K562 (cell line): Measurements from ENCODE around the gene CERS2. TPM values are rescaled to one million over a fixed set of nuclear protein-coding genes. Genes with fewer than 3 reads are reported as not detected.
A peak's percentile ranks its signal among the peaks of the same experiment; 100 is the strongest.

Experiments used
- ATAC-seq: fragments of 200-7000 bp; cut with Tn5 transposase; 3 replicates; pipeline ENCODE4 v1.9.1; 2020; ENCODE audit warnings: moderate library complexity
- BruUV-seq: library from RNA; stranded (reverse); fragments of 400-500 nt; replicated peaks from 2 replicates; lab custom pipeline; 2021; lab: Mats Ljungman, UMichigan
- CTCF ChIA-PET: fragments of 300-600 bp; formaldehyde crosslinking; extraction: SDS; loops from one replicate; lab custom pipeline; 2021; ENCODE audit warnings: low intra/inter-chr PET ratio; lab: Yijun Ruan, JAX
- POLR2A ChIA-PET: fragments of 300-600, 350-650 bp; sonication (Branson Sonifier 250); formaldehyde crosslinking; extraction: SDS; loops from one replicate; lab custom pipeline; 2021; ENCODE audit warnings: antibody characterized with exemption, inconsistent platforms; lab: Yijun Ruan, JAX
- DNase-seq, 4 experiments: peaks; one replicate each; pipeline versions ENCODE4 v3.0.0 to v3.0.0-alpha.2; 2011 to 2018; ENCODE audit warnings: low spot score in 3 of 4, mixed read lengths in 3 of 4; ENCODE audit errors: extremely low read depth in 1 of 4
- FAIRE-seq: peaks from 2 replicates; lab custom pipeline; 2011; peaks lifted over from hg19 to GRCh38; lab: Jason Lieb, UNC
- H2AFZ ChIP-seq: 2 replicates; pipeline ENCODE4 v1.6.0; 2011; ENCODE audit warnings: low read depth, low read length, control low read depth, inconsistent platforms
- H3K27ac ChIP-seq: fragments of 200-600 bp; 3 replicates; pipeline ENCODE4 v1.8.0; 2011; ENCODE audit warnings: low read depth, mild to moderate bottlenecking, control low read depth, inconsistent platforms, low read length, moderate library complexity, mixed read lengths; ENCODE audit errors: extremely low read depth
- H3K27me3 ChIP-seq, 2 experiments: fragments of 300-600 bp in 1 of 2; 2 replicates in 1 of 2; 3 replicates in 1 of 2; pipeline versions ENCODE4 v1.6.0 to v1.8.0; 2011; ENCODE audit warnings: inconsistent platforms in 2 of 2, low read length in 2 of 2, mild to moderate bottlenecking in 1 of 2, mixed read lengths in 1 of 2, moderate library complexity in 1 of 2; ENCODE audit not compliant: control insufficient read depth in 2 of 2, insufficient read depth in 2 of 2
- H3K36me3 ChIP-seq: fragments of 300-600 bp; 3 replicates; pipeline ENCODE4 v1.8.0; 2011; ENCODE audit warnings: mild to moderate bottlenecking, low read length, inconsistent platforms; ENCODE audit not compliant: control insufficient read depth, insufficient read depth
- H3K4me1 ChIP-seq, 2 experiments: fragments of 200-600 bp in 1 of 2; replicated peaks in 1 of 2; 2 replicates in 1 of 2; 3 replicates in 1 of 2; pipeline versions ENCODE4 v1.5.1 to v1.8.0; 2011; ENCODE audit warnings: inconsistent platforms in 2 of 2, low read length in 2 of 2, mild to moderate bottlenecking in 1 of 2, mixed read lengths in 1 of 2, moderate library complexity in 1 of 2; ENCODE audit not compliant: control insufficient read depth in 2 of 2, insufficient read depth in 2 of 2
- H3K4me2 ChIP-seq: 2 replicates; pipeline ENCODE4 v1.6.1; 2011; ENCODE audit warnings: low read length, control low read depth, inconsistent platforms, mixed read lengths; ENCODE audit not compliant: insufficient read depth
- H3K4me3 ChIP-seq: fragments of 200-600 bp; sonication (generic), shearing (Covaris generic); 2 replicates; pipeline ENCODE4 v1.5.1; 2016; ENCODE audit warnings: control low read depth, inconsistent platforms
- H3K79me2 ChIP-seq: fragments of 200-600 bp; 3 replicates; pipeline ENCODE4 v1.8.0; 2011; ENCODE audit warnings: low read length, inconsistent platforms; ENCODE audit not compliant: control insufficient read depth, insufficient read depth
- H3K9ac ChIP-seq, 2 experiments: 2 replicates each; pipeline versions ENCODE4 v1.6.0 to v1.6.1; 2011; ENCODE audit warnings: low read depth in 2 of 2, low read length in 2 of 2, control low read depth in 1 of 2, inconsistent platforms in 1 of 2, mild to moderate bottlenecking in 1 of 2, mixed read lengths in 1 of 2; ENCODE audit not compliant: insufficient read depth in 1 of 2
- H3K9me1 ChIP-seq: one replicate; pipeline ENCODE4 v1.6.0; 2011; ENCODE audit warnings: inconsistent platforms, mild to moderate bottlenecking, low read length, moderate library complexity; ENCODE audit not compliant: control insufficient read depth, insufficient read depth
- H3K9me3 ChIP-seq: replicated peaks from 2 replicates; pipeline ENCODE4 v1.5.1; 2011; ENCODE audit warnings: low read depth, low read length, inconsistent platforms; ENCODE audit not compliant: control insufficient read depth, insufficient read depth
- H4K20me1 ChIP-seq: replicated peaks from 2 replicates; pipeline ENCODE4 v1.6.1; 2011; ENCODE audit warnings: low read length, inconsistent platforms, mixed read lengths; ENCODE audit not compliant: control insufficient read depth, insufficient read depth
- ATF7 ChIP-seq: fragments of 450-650 bp; IDR thresholded peaks from 2 replicates; pipeline ENCODE4 v1.7.1; 2014; ENCODE audit warnings: mild to moderate bottlenecking, moderate library complexity
- CBFB ChIP-seq: sonication (generic); formaldehyde crosslinking; IDR thresholded peaks from 2 replicates; pipeline ENCODE4 v1.4.0; 2020; ENCODE audit warnings: mild to moderate bottlenecking, missing genetic modification reagents
- CCAR2 ChIP-seq: fragments of 200-400 bp; formaldehyde crosslinking; IDR thresholded peaks from 2 replicates; pipeline ENCODE4 v1.6.1; 2017; ENCODE audit warnings: mild to moderate bottlenecking, low read depth, low read length
- FOSL1 ChIP-seq: fragments of 200-800 bp; sonication (Bioruptor generic); conservative IDR thresholded peaks from 2 replicates; pipeline ENCODE4 v1.6.1; 2016; ENCODE audit warnings: missing genetic modification characterization, missing compliant biosample characterization
- KDM1A ChIP-seq, 2 experiments: fragments of 450-650 bp; IDR thresholded peaks; 2 replicates each; pipeline ENCODE4 v1.6.1; 2016; ENCODE audit warnings: mild to moderate bottlenecking in 2 of 2
- KDM5B ChIP-seq: fragments of 200-600 bp; sonication (generic); IDR thresholded peaks from 2 replicates; pipeline ENCODE4 v1.6.1; 2012; ENCODE audit warnings: low read depth, mild to moderate bottlenecking, moderate library complexity, low read length, control low read depth, inconsistent platforms; ENCODE audit not compliant: insufficient replicate concordance
- PCBP2 ChIP-seq: fragments of 200-400 bp; formaldehyde crosslinking; IDR thresholded peaks from 2 replicates; pipeline ENCODE4 v1.6.1; 2018; ENCODE audit warnings: low read length, low read depth, mild to moderate bottlenecking, moderate library complexity; ENCODE audit not compliant: poor library complexity, severe bottlenecking
- SMAD4 ChIP-seq: fragments of 250-450 bp; sonication (Bioruptor Pico); conservative IDR thresholded peaks from 2 replicates; pipeline ENCODE4 v1.8.0; 2021; ENCODE audit warnings: inconsistent platforms, mild to moderate bottlenecking, moderate library complexity
- ZNF134 ChIP-seq: fragments of 250-450 bp; sonication (Bioruptor Pico); conservative IDR thresholded peaks from 2 replicates; pipeline ENCODE4 v1.4.0; 2020
- ZNF445 ChIP-seq: fragments of 250-450 bp; sonication (Bioruptor Pico); IDR thresholded peaks from 2 replicates; pipeline ENCODE4 v1.4.0; 2020; ENCODE audit warnings: low read depth, mild to moderate bottlenecking, moderate library complexity
- ZNF785 ChIP-seq: fragments of 250-450 bp; sonication (Bioruptor Pico); IDR thresholded peaks from 2 replicates; pipeline ENCODE4 v1.4.0; 2020; ENCODE audit warnings: mild to moderate bottlenecking
- WGBS: fragments of 100-300 bp; shearing (Covaris generic); methylation state at CpG from one replicate; pipeline ENCODE4 v1.1.6; 2016; ENCODE audit warnings: low coverage, mixed read lengths; ENCODE audit not compliant: insufficient coverage; ENCODE audit errors: missing lambda C conversion rate; 5-methylcytosine and 5-hydroxymethylcytosine counted together
- in situ Hi-C: fragments of 300-500 bp; cut with MboI; formaldehyde crosslinking; loops from 4 replicates; pipeline ENCODE4 v1.15.0; 2018; ENCODE audit warnings: inconsistent platforms, mixed read lengths
- intact Hi-C: fragments of 100-400 bp; cut with micrococcal nuclease; formaldehyde crosslinking; loops from 2 replicates; pipeline ENCODE4 v1.14.2; 2022
- polyA plus RNA-seq, 8 experiments: library from polyadenylated mRNA; depleted of rRNA in 4 of 8; stranded (reverse) in 5 of 8; unstranded in 3 of 8; fragments of >200 nt; fragmentation: Nextera tagmentation in 2 of 8; fragmentation: Illumina TruSeq in 1 of 8; extraction: Ambion mirVana in 2 of 8; extraction: Trizol in 1 of 8; gene quantifications; 2 replicates each; pipeline versions ENCODE4 v1.2.1 to v1.2.3, GENCODE V29; 2011 to 2014; ENCODE audit warnings: inconsistent platforms in 1 of 8, missing spikeins in 1 of 8
- total RNA-seq, 7 experiments: library from RNA; depleted of rRNA in 6 of 7; stranded (reverse); fragments of >200 nt in 6 of 7; fragmentation: Illumina TruSeq in 2 of 7; extraction: Trizol in 2 of 7; gene quantifications; 2 replicates each; pipeline versions ENCODE4 v1.2.1 to v1.2.3, GENCODE V29; 2011 to 2021; ENCODE audit warnings: low replicate concordance in 1 of 7
- TF ChIP-seq, protein P1 (sequence below), 2 experiments: IDR thresholded peaks; 2 replicates each; pipeline ENCODE4 v1.6.1; 2011; ENCODE audit warnings: borderline replicate concordance in 1 of 2, control low read depth in 1 of 2, low read depth in 1 of 2, low read length in 1 of 2, mild to moderate bottlenecking in 1 of 2, mixed read lengths in 1 of 2, moderate library complexity in 1 of 2; ENCODE audit not compliant: insufficient read depth in 1 of 2, insufficient read length in 1 of 2, poor library complexity in 1 of 2, severe bottlenecking in 1 of 2; ENCODE audit errors: extremely low read depth in 1 of 2
- TF ChIP-seq, protein P2 (sequence below): fragments of 250-450 bp; sonication (Bioruptor Pico); IDR thresholded peaks from 2 replicates; pipeline ENCODE4 v1.5.0; 2021
- TF ChIP-seq, protein P3 (sequence below): IDR thresholded peaks from 2 replicates; pipeline ENCODE4 v1.6.1; 2011; ENCODE audit warnings: borderline replicate concordance, low read depth, mild to moderate bottlenecking, moderate library complexity, low read length; ENCODE audit not compliant: insufficient read depth, poor library complexity, severe bottlenecking
- TF ChIP-seq, protein P4 (sequence below): sonication (generic); formaldehyde crosslinking; IDR thresholded peaks from 2 replicates; pipeline ENCODE4 v1.8.0; 2022; ENCODE audit warnings: mild to moderate bottlenecking, missing genetic modification reagents

Gene CERS2
- total and polyA plus RNA-seq, 9 of the 15 experiments (the other 6 are each of a cell fraction or from before 2014, with no cell fraction given) = 23.4 to 295 (median 132) TPM

DNA sequence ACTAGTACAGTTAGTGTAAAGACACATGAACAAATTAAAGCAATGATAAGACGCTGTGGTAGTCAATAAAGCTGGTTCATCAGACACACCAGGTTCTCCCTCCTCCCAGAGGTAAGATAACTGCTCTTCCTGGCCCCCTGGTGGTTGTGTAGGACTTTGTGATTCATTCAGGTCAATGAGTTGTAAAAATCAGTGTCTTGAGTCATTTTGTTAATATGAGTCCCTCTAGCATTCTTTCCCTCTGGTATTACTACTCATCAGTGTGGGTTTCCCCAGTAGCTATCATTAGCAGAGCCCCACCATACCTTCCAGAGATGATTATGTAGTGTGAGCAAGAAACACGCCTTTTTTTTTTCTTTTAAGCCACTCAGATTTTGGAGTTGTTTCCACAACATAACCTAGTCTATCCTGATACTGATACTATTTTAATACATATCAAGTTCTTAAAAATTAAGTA is 52.1 kb downstream of the CERS2 start:
- Histone ChIP-seq H3K4me2 (no peak overlapping the region), H3K4me3 (no peak overlapping the region), H2AFZ (peak overlapping the region; percentile 78), H3K9me3 (no peaks in the 10 kb centered on the region; the same call in 1 of the 2 replicates), H3K79me2 (peaks cover 13% of the 10 kb centered on the region), H3K27me3 (no peaks in the 10 kb centered on the region), H3K9me1 (no peaks in the 10 kb centered on the region), H3K36me3 (peaks cover 3% of the 10 kb centered on the region), H3K4me1 (peaks cover 3 to 9% of the 10 kb centered on the region in 2 experiments; a peak in 2 of 5 replicates), H3K27ac (no peak overlapping the region), H3K9ac (no peak overlapping the region), H4K20me1 (no peaks in the 10 kb centered on the region)
- ChIA-PET CTCF (interaction anchor here (0.5 to 0.7 kb wide), 4 partner anchors 9 to 93 kb away, joined by 3 to 5 read pairs (median 4); no protein-coding TSS in a partner anchor), POLR2A (interaction anchor here (0.6 to 1.9 kb wide), 6 partner anchors 9 to 361 kb away, joined by 3 to 7 read pairs (median 4); no protein-coding TSS in a partner anchor)
- no TSS peak for BruUV-seq
- DNase-seq = peak; percentile 69 to 85 (median 72)
- peak; percentile 75 for ATAC-seq
- WGBS = 35% methylated on average over 2 of the region's 2 CpGs
- FAIRE-seq = peak; percentile 95
- in situ Hi-C loops = no loop called here
- intact Hi-C loops = loop anchor here (5.0 to 10.0 kb wide), 3 partner anchors 45 to 298 kb away; partner anchors contain the start of genes ARNT and ENSA
- TF ChIP-seq, protein P1, sequence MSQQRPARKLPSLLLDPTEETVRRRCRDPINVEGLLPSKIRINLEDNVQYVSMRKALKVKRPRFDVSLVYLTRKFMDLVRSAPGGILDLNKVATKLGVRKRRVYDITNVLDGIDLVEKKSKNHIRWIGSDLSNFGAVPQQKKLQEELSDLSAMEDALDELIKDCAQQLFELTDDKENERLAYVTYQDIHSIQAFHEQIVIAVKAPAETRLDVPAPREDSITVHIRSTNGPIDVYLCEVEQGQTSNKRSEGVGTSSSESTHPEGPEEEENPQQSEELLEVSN (IDR thresholded peaks at IDR 0.05; ENCODE audit: borderline replicate concordance in 1 of 2, extremely low read depth in 1 of 2, insufficient read depth in 1 of 2, insufficient read length in 1 of 2, low read depth in 1 of 2, low read length in 1 of 2, poor library complexity in 1 of 2, severe bottlenecking in 1 of 2) = no peak
- TF ChIP-seq CCAR2 (no peak), ZNF134 (CRISPR knock-in tag) (no peak), KDM1A (IDR thresholded peaks at IDR 0.05) (peak; percentile 63 to 67; a peak in 3 of 4 replicates), PCBP2 (no peak), SMAD4 (CRISPR knock-in tag) (no peak), CBFB (CRISPR knock-in tag) (no peak), FOSL1 (tag) (peak; percentile 67), ATF7 (no peak), ZNF785 (CRISPR knock-in tag) (no peak), ZNF445 (no peak), KDM5B (no peak)
- TF ChIP-seq, protein P2, sequence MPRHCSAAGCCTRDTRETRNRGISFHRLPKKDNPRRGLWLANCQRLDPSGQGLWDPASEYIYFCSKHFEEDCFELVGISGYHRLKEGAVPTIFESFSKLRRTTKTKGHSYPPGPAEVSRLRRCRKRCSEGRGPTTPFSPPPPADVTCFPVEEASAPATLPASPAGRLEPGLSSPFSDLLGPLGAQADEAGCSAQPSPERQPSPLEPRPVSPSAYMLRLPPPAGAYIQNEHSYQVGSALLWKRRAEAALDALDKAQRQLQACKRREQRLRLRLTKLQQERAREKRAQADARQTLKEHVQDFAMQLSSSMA (CRISPR knock-in tag) = no peak
- TF ChIP-seq, protein P3, sequence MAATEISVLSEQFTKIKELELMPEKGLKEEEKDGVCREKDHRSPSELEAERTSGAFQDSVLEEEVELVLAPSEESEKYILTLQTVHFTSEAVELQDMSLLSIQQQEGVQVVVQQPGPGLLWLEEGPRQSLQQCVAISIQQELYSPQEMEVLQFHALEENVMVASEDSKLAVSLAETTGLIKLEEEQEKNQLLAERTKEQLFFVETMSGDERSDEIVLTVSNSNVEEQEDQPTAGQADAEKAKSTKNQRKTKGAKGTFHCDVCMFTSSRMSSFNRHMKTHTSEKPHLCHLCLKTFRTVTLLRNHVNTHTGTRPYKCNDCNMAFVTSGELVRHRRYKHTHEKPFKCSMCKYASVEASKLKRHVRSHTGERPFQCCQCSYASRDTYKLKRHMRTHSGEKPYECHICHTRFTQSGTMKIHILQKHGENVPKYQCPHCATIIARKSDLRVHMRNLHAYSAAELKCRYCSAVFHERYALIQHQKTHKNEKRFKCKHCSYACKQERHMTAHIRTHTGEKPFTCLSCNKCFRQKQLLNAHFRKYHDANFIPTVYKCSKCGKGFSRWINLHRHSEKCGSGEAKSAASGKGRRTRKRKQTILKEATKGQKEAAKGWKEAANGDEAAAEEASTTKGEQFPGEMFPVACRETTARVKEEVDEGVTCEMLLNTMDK = peak; percentile 57
- TF ChIP-seq, protein P4, sequence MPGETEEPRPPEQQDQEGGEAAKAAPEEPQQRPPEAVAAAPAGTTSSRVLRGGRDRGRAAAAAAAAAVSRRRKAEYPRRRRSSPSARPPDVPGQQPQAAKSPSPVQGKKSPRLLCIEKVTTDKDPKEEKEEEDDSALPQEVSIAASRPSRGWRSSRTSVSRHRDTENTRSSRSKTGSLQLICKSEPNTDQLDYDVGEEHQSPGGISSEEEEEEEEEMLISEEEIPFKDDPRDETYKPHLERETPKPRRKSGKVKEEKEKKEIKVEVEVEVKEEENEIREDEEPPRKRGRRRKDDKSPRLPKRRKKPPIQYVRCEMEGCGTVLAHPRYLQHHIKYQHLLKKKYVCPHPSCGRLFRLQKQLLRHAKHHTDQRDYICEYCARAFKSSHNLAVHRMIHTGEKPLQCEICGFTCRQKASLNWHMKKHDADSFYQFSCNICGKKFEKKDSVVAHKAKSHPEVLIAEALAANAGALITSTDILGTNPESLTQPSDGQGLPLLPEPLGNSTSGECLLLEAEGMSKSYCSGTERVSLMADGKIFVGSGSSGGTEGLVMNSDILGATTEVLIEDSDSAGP (CRISPR knock-in tag) = no peak
